Coronary artery (tissue), 2 donors: ENCODE measurements around the gene MOGAT1.

Source experiments
- DNase-seq: peaks from one replicate; pipeline ENCODE4 v3.0.0-alpha.2; 2017; ENCODE audit warnings: low spot score
- H3K27ac ChIP-seq, 2 donors: fragments of 200-600 bp; sonication (generic); one replicate each; pipeline ENCODE4 v1.5.1; 2016 to 2019
- H3K4me3 ChIP-seq: fragments of 200-600 bp; sonication (generic); 2 replicates; pipeline ENCODE4 v1.5.1; 2016; ENCODE audit warnings: mild to moderate bottlenecking, moderate library complexity
- TF ChIP-seq, protein P1 (sequence below): fragments of 200-600 bp; sonication (generic); IDR thresholded peaks from one replicate; pipeline ENCODE4 v1.5.1; 2019; ENCODE audit warnings: antibody characterized with exemption

The MOGAT1 gene

GRCh38 chr2:222641336-222641735, 30.1 kb upstream of the MOGAT1 start:
- no peak for DNase-seq
- Histone ChIP-seq H3K27ac (no peak overlapping the region), H3K4me3 (no peak overlapping the region)
- TF ChIP-seq, protein P1, sequence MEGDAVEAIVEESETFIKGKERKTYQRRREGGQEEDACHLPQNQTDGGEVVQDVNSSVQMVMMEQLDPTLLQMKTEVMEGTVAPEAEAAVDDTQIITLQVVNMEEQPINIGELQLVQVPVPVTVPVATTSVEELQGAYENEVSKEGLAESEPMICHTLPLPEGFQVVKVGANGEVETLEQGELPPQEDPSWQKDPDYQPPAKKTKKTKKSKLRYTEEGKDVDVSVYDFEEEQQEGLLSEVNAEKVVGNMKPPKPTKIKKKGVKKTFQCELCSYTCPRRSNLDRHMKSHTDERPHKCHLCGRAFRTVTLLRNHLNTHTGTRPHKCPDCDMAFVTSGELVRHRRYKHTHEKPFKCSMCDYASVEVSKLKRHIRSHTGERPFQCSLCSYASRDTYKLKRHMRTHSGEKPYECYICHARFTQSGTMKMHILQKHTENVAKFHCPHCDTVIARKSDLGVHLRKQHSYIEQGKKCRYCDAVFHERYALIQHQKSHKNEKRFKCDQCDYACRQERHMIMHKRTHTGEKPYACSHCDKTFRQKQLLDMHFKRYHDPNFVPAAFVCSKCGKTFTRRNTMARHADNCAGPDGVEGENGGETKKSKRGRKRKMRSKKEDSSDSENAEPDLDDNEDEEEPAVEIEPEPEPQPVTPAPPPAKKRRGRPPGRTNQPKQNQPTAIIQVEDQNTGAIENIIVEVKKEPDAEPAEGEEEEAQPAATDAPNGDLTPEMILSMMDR = no peak

DNA sequence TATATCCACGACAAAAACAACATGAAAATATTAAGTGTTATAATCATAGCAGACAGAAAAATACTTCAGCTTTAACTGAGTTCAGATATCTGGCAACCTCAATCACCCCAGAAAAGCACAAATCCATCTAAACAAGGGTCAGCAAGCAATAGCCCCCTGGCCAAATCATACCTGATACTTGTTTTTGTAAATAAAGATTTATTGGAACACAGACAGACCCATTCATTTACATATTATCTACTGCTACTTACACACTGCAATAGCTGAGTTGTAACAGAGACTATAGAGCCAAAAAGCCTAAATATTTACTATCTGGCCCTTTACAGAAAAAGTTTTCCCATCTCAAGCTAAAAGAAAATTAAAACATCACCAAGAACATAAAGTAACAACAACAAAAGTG, 28.3 kb upstream of the MOGAT1 start:
- DNase-seq = no peak
- Histone ChIP-seq H3K4me3 (no peak overlapping the region), H3K27ac (no peak overlapping the region)
- TF ChIP-seq, protein P1 = no peak

GRCh38 chr2:222646008-222646407, 25.4 kb upstream of the MOGAT1 start:
- Histone ChIP-seq H3K4me3 (no peak overlapping the region), H3K27ac (no peak overlapping the region)
- TF ChIP-seq, protein P1 = no peak
- no peak for DNase-seq

- H3K4me3 ChIP-seq = no peak overlapping the region
- DNase-seq = no peak
Observed at GRCh38 chr2:222649801-222650200, 21.7 kb upstream of the MOGAT1 start.

GRCh38 chr2:222651718-222652418, 19.6 kb upstream of the MOGAT1 start:
- Histone ChIP-seq H3K27ac (no peak overlapping the region), H3K4me3 (no peak overlapping the region)
- no peak for DNase-seq
- TF ChIP-seq, protein P1 = no peak

More at GRCh38 chr2:222649801-222650200, 21.7 kb upstream of the MOGAT1 start:
- H3K27ac ChIP-seq = no peak overlapping the region
- TF ChIP-seq, protein P1 = no peak

DNA sequence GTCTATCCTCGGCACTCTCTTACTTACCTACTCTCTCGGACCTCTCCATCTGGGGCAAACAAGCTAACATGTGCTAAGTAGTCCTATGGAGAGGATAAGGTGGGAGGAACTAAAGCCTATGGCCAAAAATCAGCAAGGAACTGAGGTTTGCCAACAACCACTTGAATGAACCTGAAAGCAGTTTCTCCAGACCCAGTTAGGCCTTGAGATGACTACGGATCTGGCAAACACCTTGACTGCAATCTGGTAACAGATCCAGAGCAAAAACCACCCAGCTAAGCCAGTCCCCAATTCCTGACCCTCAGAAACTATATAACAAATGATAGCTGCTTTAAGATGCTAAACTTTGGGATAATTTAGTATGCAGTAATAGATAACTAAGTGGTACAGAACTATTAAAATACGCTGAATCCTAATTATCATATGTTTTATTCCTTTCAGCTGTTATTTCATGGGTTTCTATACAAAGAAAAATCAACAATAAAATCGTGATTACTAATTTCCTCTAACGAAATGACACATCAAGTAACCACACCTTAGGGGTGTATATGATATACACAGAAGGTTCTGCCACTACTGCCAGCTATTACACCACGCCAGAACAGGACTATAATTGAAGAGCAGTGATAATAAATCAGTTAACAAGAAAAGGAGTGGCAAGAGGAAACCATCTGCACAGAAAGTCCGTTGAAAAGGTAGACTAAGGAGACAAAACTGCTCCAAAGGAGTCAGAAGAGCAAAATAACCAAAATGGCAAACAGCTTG, 18.8 kb upstream of the MOGAT1 start:
- TF ChIP-seq, protein P1 = no peak
- DNase-seq = no peak
- no peak overlapping the region for H3K4me3 ChIP-seq
- H3K27ac ChIP-seq = no peak overlapping the region

GRCh38 chr2:222653280-222653679, 18.2 kb upstream of the MOGAT1 start:
- Histone ChIP-seq H3K4me3 (no peak overlapping the region), H3K27ac (no peak overlapping the region)
- DNase-seq = no peak
- TF ChIP-seq, protein P1 = no peak
